Measurements from ENCODE around the gene MXRA7.

GRCh38 chr17:76660656-76661042 lies 50.1 kb downstream of the MXRA7 start:
- TF ChIP-seq POLR2AphosphoS5 (IDR thresholded peaks at IDR 0.05; ENCODE audit: low read depth, low read length) (no peak), SIN3A (IDR thresholded peaks at IDR 0.05; ENCODE audit: borderline replicate concordance, insufficient read depth, low read length) (no peak)

Measured in PFSK-1 (cell line).